Activated CD8-positive, alpha-beta T cell treated with anti-CD3 and anti-CD28 coated beads, Interleukin-2, amount 10 ng/mL, durations not matched to agents 7 days and 5 days (primary cell): Measurements from ENCODE around the gene KBTBD8. TPM values are rescaled to one million over a fixed set of nuclear protein-coding genes. Genes with fewer than 3 reads are reported as not detected.

ENCODE experiments used
- ATAC-seq: fragments of 150-1000 bp; cut with Tn5 transposase; one replicate; pipeline ENCODE4 v1.10.0; 2021; ENCODE audit warnings: moderate library complexity
- CTCF ChIA-PET: fragments of 350-600 bp; sonication (Branson Sonifier 250); formaldehyde crosslinking; loops from one replicate; lab custom pipeline; 2021; ENCODE audit warnings: antibody characterized with exemption; lab: Charles Lee
- POLR2A ChIA-PET: fragments of 350-600 bp; sonication (Branson Sonifier 250); formaldehyde crosslinking; loops from one replicate; lab custom pipeline; 2021; ENCODE audit warnings: antibody characterized with exemption; lab: Charles Lee
- DNase-seq: peaks from one replicate; pipeline ENCODE4 v3.0.0-alpha.2; 2020
- H3K27ac Mint-ChIP-seq: one replicate; pipeline ENCODE4 v1.8.0; 2021; ENCODE audit warnings: mild to moderate bottlenecking, mixed read lengths
- H3K27me3 Mint-ChIP-seq: one replicate; pipeline ENCODE4 v1.8.0; 2021; ENCODE audit warnings: low read depth, mixed read lengths
- H3K36me3 Mint-ChIP-seq: one replicate; pipeline ENCODE4 v1.8.0; 2021; ENCODE audit warnings: low read depth, mixed read lengths
- H3K4me1 Mint-ChIP-seq: one replicate; pipeline ENCODE4 v1.8.0; 2021; ENCODE audit warnings: low read depth, mixed read lengths
- H3K4me3 Mint-ChIP-seq: one replicate; pipeline ENCODE4 v1.8.0; 2021; ENCODE audit warnings: mild to moderate bottlenecking, mixed read lengths
- H3K9me3 Mint-ChIP-seq: one replicate; pipeline ENCODE4 v1.8.0; 2022; ENCODE audit warnings: mixed read lengths; ENCODE audit not compliant: insufficient read depth
- total RNA-seq, 2 experiments: library from RNA; stranded (reverse); gene quantifications; one replicate each; pipeline ENCODE4 v1.2.3, GENCODE V29; 2021

The KBTBD8 gene
- total RNA-seq, 2 experiments from 2014 or later: 10.8 to 12.9 TPM

DNA sequence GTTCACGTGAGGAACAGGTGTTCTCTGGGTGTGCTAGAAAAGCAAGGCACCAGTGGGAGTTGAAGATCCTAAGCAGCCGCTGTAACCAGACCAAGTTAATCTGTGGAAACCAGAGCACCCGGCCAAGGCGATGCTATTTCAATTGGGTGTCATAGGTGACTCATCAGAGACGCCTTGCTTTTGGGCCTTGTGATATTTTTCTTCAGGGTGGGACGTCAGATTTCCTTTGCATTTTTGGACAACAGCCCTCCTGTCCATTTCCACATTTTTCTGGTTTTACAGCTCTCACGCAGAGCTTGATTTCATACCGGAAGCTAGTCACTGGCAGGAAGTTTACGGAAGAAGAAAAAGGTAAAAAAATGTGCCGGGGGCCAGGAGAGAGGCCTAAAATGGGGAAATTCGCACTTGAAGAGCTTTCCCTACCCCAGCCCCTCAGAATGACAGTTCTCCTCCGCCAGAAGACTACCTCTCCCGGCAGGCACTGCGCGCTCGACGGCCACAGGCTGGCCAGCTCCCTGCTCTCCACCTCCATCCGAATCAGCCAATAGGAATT lies 471 bp upstream of the KBTBD8 start:
- Mint-ChIP-seq H3K4me1 (peaks cover 30% of the 10 kb centered on the region), H3K9me3 (no peaks in the 10 kb centered on the region), H3K4me3 (peak overlapping the region; percentile 79), H3K27me3 (peaks cover 22% of the 10 kb centered on the region), H3K36me3 (peaks cover 8% of the 10 kb centered on the region), H3K27ac (peak overlapping the region; percentile 93)
- ChIA-PET CTCF (interaction anchor here (0.9 to 3.5 kb wide), 5 partner anchors 8 to 116 kb away, joined by 3 to 40 read pairs (median 5); no protein-coding TSS in a partner anchor), POLR2A (interaction anchor here (1.3 kb wide), 1 partner anchor 26 kb away, joined by 6 read pairs; no protein-coding TSS in a partner anchor)
- DNase-seq (peak; percentile 26), ATAC-seq (no peak)

DNA sequence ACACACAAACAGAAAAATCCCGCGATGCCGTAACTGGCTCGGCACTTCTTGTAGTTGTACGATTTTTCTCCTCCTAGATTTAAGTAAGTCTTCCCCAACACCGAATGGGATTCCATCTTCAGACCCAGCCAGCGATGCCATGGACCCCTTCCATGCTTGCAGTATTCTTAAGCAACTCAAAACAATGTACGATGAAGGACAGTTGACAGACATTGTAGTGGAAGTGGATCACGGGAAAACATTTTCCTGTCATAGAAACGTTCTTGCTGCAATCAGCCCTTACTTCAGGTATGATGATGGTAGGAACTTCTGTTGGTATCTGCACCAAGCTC lies 763 bp downstream of the KBTBD8 start:
- peaks cover 18% of the 10 kb centered on the region for H3K27me3 Mint-ChIP-seq
- H3K36me3 Mint-ChIP-seq: peaks cover 18% of the 10 kb centered on the region
- no peaks in the 10 kb centered on the region for H3K9me3 Mint-ChIP-seq
- H3K27ac Mint-ChIP-seq: peak overlapping the region; percentile 71
- CTCF ChIA-PET: interaction anchor here (1.2 to 3.5 kb wide), 3 partner anchors 10 to 85 kb away, joined by 3 to 40 read pairs (median 5); no protein-coding TSS in a partner anchor
- no peak for ATAC-seq
- H3K4me3 Mint-ChIP-seq: peak overlapping the region; percentile 79
- no peak for DNase-seq
- H3K4me1 Mint-ChIP-seq: peaks cover 30% of the 10 kb centered on the region
- POLR2A ChIA-PET: interaction anchor here (0.6 to 0.9 kb wide), 2 partner anchors 75 to 85 kb away, joined by 3 read pairs; no protein-coding TSS in a partner anchor

DNA sequence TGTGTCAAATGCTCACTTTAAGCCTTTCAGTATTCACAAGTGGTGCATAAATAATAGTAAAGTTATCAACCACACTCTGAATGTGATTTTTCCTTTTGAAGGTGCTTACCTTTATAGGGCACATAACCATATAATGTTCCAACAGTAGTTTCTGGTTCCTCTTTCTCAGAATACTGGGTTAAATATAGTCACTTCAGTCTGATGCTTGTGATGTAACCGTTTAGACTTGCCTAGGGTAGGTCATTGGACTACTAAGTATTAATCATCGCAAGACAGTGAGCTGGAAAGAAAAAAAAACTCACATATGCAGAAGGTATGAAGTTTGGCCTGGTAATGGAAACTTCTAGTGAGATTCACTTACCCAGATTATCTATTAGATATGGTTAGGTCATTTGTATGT lies 1.9 kb downstream of the KBTBD8 start:
- H3K4me3 Mint-ChIP-seq: no peak overlapping the region
- peaks cover 13% of the 10 kb centered on the region for H3K27me3 Mint-ChIP-seq
- H3K4me1 Mint-ChIP-seq: peaks cover 33% of the 10 kb centered on the region
- CTCF ChIA-PET: interaction anchor here (0.8 to 3.5 kb wide), 3 partner anchors 10 to 178 kb away, joined by 3 to 40 read pairs (median 3); no protein-coding TSS in a partner anchor
- peaks cover 25% of the 10 kb centered on the region for H3K36me3 Mint-ChIP-seq
- DNase-seq: no peak
- POLR2A ChIA-PET: no interaction called here
- no peak for ATAC-seq
- H3K9me3 Mint-ChIP-seq: no peaks in the 10 kb centered on the region
- no peak overlapping the region for H3K27ac Mint-ChIP-seq

DNA sequence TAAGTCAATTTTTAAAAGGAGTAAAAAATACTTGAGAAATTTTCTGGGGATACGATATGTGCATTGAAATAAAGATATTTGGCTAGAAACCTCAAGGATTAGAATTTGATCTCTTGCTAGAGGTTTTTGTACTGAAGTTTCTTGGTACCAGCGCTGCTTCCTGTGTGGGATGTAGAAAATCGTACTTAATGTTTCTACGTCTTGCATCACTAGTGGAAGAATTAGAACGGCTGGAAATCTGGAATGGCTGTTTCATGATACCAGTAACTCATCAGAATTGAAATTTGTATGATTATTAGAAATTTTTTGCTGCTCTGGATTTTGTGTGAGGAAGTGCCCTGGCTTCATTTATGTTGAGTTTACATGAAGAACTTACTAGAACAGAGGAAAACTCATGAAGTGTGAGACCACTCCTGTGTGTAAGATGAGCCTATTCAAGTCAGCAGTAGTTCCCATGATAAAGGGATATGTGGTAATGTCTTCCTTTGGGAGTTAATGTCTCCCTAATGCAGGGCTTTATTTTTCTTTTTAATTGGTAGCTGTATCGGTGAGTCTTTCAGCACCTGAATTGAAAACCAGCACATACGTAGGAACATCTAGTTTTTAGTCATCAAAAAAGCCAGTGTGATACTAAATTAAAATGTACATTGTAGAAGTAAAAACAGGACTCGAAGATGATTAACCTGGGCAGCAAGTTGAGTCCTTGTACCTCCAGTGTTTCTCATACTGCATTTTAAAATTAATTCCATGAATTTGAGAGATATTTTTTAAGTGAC lies 3.2 kb downstream of the KBTBD8 start:
- no peaks in the 10 kb centered on the region for H3K9me3 Mint-ChIP-seq
- H3K4me3 Mint-ChIP-seq: no peak overlapping the region
- DNase-seq: no peak
- H3K27me3 Mint-ChIP-seq: peaks cover 5% of the 10 kb centered on the region
- peaks cover 34% of the 10 kb centered on the region for H3K36me3 Mint-ChIP-seq
- H3K4me1 Mint-ChIP-seq: peaks cover 34% of the 10 kb centered on the region
- no peak for ATAC-seq
- CTCF ChIA-PET: no interaction called here
- no peak overlapping the region for H3K27ac Mint-ChIP-seq
- POLR2A ChIA-PET: no interaction called here

DNA sequence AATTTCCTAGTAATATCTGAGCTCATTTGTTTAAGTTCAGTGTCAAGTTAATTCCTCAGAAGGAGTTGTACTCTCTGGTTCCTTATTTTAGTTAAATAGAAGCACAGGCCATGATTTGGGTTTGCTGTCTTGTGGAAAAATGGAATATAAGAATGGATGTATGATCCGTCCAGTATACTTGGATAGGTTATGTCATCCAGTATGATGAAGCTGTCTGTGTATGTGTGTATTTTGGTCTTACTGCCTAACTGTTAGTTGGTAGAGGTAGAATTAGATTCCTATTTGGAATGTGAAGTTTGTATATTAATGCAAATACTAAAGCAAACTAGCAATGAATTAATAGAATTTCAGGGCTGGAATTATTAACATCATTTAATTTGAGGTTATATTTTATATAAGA lies 7.9 kb downstream of the KBTBD8 start:
- ATAC-seq (no peak), DNase-seq (no peak)
- H3K9me3 Mint-ChIP-seq: no peaks in the 10 kb centered on the region
- H3K36me3 Mint-ChIP-seq: peaks cover 59% of the 10 kb centered on the region
- H3K4me3 Mint-ChIP-seq: no peak overlapping the region
- peaks cover 12% of the 10 kb centered on the region for H3K4me1 Mint-ChIP-seq
- H3K27me3 Mint-ChIP-seq: no peaks in the 10 kb centered on the region
- no peak overlapping the region for H3K27ac Mint-ChIP-seq
- CTCF ChIA-PET: interaction anchor here (4.4 kb wide), 1 partner anchor 35 kb away, joined by 24 read pairs; no protein-coding TSS in a partner anchor
- POLR2A ChIA-PET: no interaction called here

DNA sequence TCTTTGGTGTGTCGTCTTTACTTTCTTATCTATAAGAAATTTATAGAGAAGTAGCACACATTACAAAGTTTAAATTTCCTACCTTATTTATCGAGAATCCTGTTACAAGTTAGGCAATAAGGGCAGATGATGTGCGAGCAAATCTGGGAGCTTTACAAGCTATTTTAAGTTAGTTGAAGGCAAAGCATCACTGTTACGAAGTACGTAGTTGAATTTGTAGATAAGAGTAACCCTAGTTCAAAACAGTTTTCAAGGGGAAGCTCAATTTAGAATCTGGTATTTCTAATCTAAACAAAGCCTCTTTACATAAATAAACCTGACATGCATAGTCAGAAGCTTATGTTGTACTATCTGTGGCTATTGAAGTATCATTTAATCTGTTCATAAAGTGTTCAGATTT lies 8.4 kb downstream of the KBTBD8 start:
- Mint-ChIP-seq H3K27me3 (no peaks in the 10 kb centered on the region), H3K4me3 (no peak overlapping the region), H3K4me1 (peaks cover 7% of the 10 kb centered on the region), H3K9me3 (no peaks in the 10 kb centered on the region), H3K27ac (no peak overlapping the region), H3K36me3 (peaks cover 59% of the 10 kb centered on the region)
- ATAC-seq (no peak), DNase-seq (no peak)
- ChIA-PET CTCF (interaction anchor here (1.5 to 4.4 kb wide), 2 partner anchors 16 to 35 kb away, joined by 4 to 24 read pairs; no protein-coding TSS in a partner anchor), POLR2A (no interaction called here)

DNA sequence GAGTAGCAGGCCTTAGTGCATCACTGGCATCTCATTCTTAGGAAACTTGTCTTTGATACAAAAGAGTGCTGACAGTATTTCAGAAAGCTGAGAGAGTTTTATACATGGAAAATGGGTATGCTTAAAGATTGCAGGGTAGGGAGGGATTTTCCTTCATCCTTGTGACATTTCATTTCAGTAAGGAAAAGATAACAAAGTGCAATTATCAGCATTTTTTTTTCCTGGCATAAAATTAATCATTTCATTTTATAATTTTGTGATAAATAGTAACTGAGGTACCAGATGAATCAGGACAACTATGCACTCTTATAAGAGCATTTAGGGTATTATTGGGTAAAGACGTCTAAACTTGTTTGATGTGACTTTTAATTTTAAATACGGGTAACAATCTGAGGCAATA lies 10.3 kb downstream of the KBTBD8 start:
- Mint-ChIP-seq H3K36me3 (peaks cover 54% of the 10 kb centered on the region), H3K4me3 (no peak overlapping the region), H3K9me3 (no peaks in the 10 kb centered on the region), H3K4me1 (peaks cover 4% of the 10 kb centered on the region), H3K27me3 (no peaks in the 10 kb centered on the region), H3K27ac (no peak overlapping the region)
- CTCF ChIA-PET: interaction anchor here (1.1 to 4.4 kb wide), 2 partner anchors 19 to 37 kb away, joined by 3 to 24 read pairs; no protein-coding TSS in a partner anchor
- POLR2A ChIA-PET: no interaction called here
- ATAC-seq (no peak), DNase-seq (no peak)

DNA sequence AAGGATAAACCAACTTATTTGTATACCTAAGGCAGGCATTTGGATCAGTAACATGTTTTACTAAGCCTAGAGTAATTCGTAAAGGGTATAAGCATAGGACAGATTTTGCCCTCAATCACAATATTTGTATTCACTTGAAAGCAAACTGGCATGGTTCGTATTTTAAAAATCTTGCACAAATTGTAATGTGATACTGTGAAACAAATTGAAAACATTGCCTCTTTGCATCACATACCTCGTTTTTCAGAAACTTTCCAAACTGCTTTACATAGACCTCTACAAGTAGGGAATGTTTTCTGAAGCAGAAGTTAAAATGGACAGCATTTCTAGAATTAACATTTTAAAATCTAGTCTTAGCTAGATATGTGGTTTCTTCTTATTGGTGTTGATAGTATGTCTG lies 11.6 kb downstream of the KBTBD8 start:
- ChIA-PET POLR2A (no interaction called here), CTCF (interaction anchor here (0.9 to 4.4 kb wide), 2 partner anchors 9 to 38 kb away, joined by 3 to 24 read pairs; no protein-coding TSS in a partner anchor)
- H3K27ac Mint-ChIP-seq: no peak overlapping the region
- no peaks in the 10 kb centered on the region for H3K9me3 Mint-ChIP-seq
- peaks cover 4% of the 10 kb centered on the region for H3K4me1 Mint-ChIP-seq
- DNase-seq (no peak), ATAC-seq (no peak)
- H3K4me3 Mint-ChIP-seq: no peak overlapping the region
- no peaks in the 10 kb centered on the region for H3K27me3 Mint-ChIP-seq
- H3K36me3 Mint-ChIP-seq: peaks cover 46% of the 10 kb centered on the region

DNA sequence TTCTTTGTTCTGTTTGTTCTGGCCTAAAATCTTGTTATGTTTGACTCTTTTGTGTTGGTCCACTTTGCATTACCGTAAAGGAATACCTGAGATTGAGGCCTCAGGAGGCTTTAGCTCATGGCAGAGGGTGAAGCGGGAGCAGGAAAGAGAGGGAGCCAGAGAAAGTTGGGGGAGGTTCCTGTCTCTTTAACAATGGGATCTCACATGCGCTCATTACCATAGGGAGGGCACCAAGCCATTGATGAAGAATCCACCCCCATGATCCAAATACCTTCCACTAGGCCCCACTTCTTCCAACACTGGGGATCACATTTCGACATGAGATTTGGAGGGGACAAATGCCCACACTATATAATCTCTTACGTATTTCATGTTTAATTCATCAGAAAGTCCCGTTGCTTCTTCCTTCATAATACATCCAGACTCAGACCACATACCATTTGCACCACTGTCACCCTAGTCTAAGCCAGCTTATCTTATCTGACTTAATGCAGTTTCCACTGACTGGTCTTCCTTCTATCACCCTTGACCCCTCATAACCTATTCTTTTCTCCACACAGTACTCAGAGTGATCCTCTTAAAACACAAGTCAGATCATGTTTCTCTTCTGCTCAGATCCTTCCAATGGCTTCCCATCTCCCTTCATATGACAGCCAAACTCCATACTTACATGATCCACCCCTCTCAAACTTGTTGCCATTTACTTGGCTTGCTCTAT lies 13.5 kb downstream of the KBTBD8 start:
- Mint-ChIP-seq H3K9me3 (no peaks in the 10 kb centered on the region), H3K4me1 (peaks cover 3% of the 10 kb centered on the region), H3K36me3 (peaks cover 34% of the 10 kb centered on the region), H3K27me3 (no peaks in the 10 kb centered on the region), H3K4me3 (no peak overlapping the region), H3K27ac (no peak overlapping the region)
- DNase-seq (no peak), ATAC-seq (no peak)
- ChIA-PET CTCF (no interaction called here), POLR2A (no interaction called here)

DNA sequence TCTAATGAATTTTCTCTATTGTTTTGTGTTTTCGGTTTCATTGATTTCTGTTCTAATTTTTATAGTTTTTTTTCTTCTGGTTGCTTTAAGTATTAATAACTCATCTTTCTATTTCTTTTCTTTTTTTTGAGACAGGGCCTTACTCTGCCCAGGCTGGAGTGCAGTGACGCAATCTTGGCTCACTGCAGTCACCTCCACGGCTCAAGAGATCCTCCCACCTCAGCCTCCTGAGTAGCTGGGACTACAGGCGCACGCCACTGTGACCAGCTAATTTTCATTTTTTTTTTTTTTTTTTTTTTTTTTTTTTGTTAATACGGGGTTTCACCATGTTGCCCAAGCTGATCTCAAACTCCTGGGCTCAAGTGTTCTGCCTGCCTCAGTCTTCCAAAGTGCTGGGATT lies 14.5 kb downstream of the KBTBD8 start:
- Mint-ChIP-seq H3K36me3 (peaks cover 32% of the 10 kb centered on the region), H3K9me3 (no peaks in the 10 kb centered on the region), H3K4me1 (peaks cover 5% of the 10 kb centered on the region), H3K4me3 (no peak overlapping the region), H3K27me3 (no peaks in the 10 kb centered on the region), H3K27ac (no peak overlapping the region)
- DNase-seq (no peak), ATAC-seq (no peak)
- POLR2A ChIA-PET: no interaction called here
- CTCF ChIA-PET: no interaction called here

DNA sequence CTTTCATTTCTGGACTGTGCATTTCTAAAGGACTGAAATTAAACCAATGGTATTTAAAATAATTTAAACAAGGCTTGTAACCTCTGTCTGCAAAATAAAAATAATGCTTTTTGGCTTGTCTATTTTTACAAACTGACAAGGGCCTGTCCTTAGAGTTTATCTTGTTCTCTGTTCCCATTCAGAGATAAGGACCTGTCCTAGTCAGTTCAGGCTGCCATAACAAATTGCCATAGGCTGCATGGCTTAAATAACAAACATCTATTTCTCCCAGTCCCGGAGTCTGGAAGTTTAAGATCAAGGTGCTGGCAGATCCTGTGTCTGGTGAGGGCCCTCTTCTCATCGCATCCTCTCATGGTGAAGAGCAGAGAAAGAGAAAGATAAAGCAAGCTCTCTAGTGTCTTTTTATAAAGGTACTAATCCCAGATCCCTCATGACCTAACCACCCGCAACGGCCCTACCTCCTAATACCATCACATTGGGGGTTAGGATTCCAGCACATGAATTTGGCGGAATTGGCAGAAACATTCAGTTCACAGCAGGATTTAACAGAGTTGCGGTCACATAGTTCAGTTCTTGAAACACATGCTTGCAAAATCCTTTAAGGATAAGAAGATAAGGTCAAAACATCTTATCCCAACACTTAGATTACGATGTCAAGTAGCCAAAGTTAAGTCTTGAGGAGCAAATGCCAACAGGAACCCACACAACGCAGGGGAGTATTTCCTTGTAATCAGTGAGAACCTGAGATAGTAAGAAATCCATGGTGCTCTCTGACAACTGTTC lies 17.8 kb downstream of the KBTBD8 start:
- no peak overlapping the region for H3K4me3 Mint-ChIP-seq
- CTCF ChIA-PET: no interaction called here
- H3K9me3 Mint-ChIP-seq: no peaks in the 10 kb centered on the region
- no peak for ATAC-seq
- H3K27ac Mint-ChIP-seq: no peak overlapping the region
- peaks cover 11% of the 10 kb centered on the region for H3K4me1 Mint-ChIP-seq
- H3K27me3 Mint-ChIP-seq: peaks cover 4% of the 10 kb centered on the region
- POLR2A ChIA-PET: no interaction called here
- H3K36me3 Mint-ChIP-seq: peaks cover 10% of the 10 kb centered on the region
- DNase-seq: no peak
